Vagina (tissue), 2 donors: ENCODE data around the gene P4HA2. TPM values are rescaled to one million over a fixed set of nuclear protein-coding genes. Genes with fewer than 3 reads are reported as not detected.
A peak's percentile ranks its signal among the peaks of the same experiment; 100 is the strongest.

Experiments
- DNase-seq, 2 donors: peaks; one replicate each; pipeline ENCODE4 v3.0.0-alpha.2; 2017; ENCODE audit errors: extremely low spot score in 2 of 2
- H3K27ac ChIP-seq: fragments of 200-600 bp; sonication (generic); one replicate; pipeline ENCODE4 v1.5.1; 2019
- H3K27me3 ChIP-seq: fragments of 200-600 bp; sonication (generic); one replicate; pipeline ENCODE4 v1.5.1; 2019
- H3K36me3 ChIP-seq, 2 donors: fragments of 200-600 bp; sonication (generic); one replicate each; pipeline ENCODE4 v1.5.1; 2017 to 2019
- H3K4me1 ChIP-seq: fragments of 200-600 bp; sonication (generic); one replicate; pipeline ENCODE4 v1.5.1; 2019
- H3K4me3 ChIP-seq, 2 donors: fragments of 200-600 bp; sonication (generic); 1 replicate in 1 of 2; 2 replicates in 1 of 2; pipeline ENCODE4 v1.5.1; 2016 to 2019
- H3K9me3 ChIP-seq: fragments of 200-600 bp; sonication (generic); one replicate; pipeline ENCODE4 v1.5.1; 2019
- CTCF ChIP-seq, 3 experiments: fragments of 450-650 bp in 2 of 3; fragments of 200-600 bp in 1 of 3; sonication (generic) in 1 of 3; IDR thresholded peaks; one replicate each; pipeline ENCODE4 v1.5.1; 2017 to 2019; ENCODE audit warnings: antibody characterized with exemption in 3 of 3, mild to moderate bottlenecking in 2 of 3, moderate library complexity in 2 of 3
- POLR2A ChIP-seq, 2 donors: fragments of 450-650 bp; IDR thresholded peaks; one replicate each; pipeline ENCODE4 v1.6.1; 2017; ENCODE audit warnings: antibody characterized with exemption in 2 of 2, mild to moderate bottlenecking in 2 of 2, moderate library complexity in 2 of 2
- POLR2AphosphoS5 ChIP-seq, 2 donors: sonication (generic); formaldehyde crosslinking; IDR thresholded peaks; one replicate each; pipeline ENCODE4 v1.9.0; 2017; ENCODE audit warnings: antibody characterized with exemption in 2 of 2, mild to moderate bottlenecking in 2 of 2, low read depth in 1 of 2; ENCODE audit not compliant: insufficient read depth in 1 of 2
- intact Hi-C: fragments of 100-400 bp; cut with DNase I; formaldehyde crosslinking; loops from one replicate; pipeline ENCODE4 v1.15.1; 2023
- total RNA-seq: library from RNA; depleted of rRNA; stranded (reverse); fragments of >200 nt; gene quantifications from one replicate; pipeline ENCODE4 v1.2.3, GENCODE V29; 2016

Gene P4HA2
- total RNA-seq, 1 donor from 2014 or later = 42.0 TPM

GRCh38 chr5:132253452-132254320 is 26.0 kb upstream of the P4HA2 start:
- H3K27ac ChIP-seq = no peak overlapping the region
- no peaks in the 10 kb centered on the region for H3K9me3 ChIP-seq
- intact Hi-C loops = loop anchor here (10.0 kb wide), 1 partner anchor 121 kb away; no protein-coding TSS in a partner anchor
- peaks cover 45% of the 10 kb centered on the region for H3K4me1 ChIP-seq
- no peak for TF ChIP-seq POLR2AphosphoS5 (IDR thresholded peaks at IDR 0.05; ENCODE audit: insufficient read depth in 1 of 2, low read depth in 1 of 2)
- TF ChIP-seq POLR2A (IDR thresholded peaks at IDR 0.05) = no peak
- TF ChIP-seq CTCF (IDR thresholded peaks at IDR 0.05) = no peak
- H3K36me3 ChIP-seq = no peaks in the 10 kb centered on the region
- no peak for DNase-seq
- no peak overlapping the region for H3K4me3 ChIP-seq
- H3K27me3 ChIP-seq = no peaks in the 10 kb centered on the region

GRCh38 chr5:132253008-132253441 is 25.4 kb upstream of the P4HA2 start:
- peaks cover 38% of the 10 kb centered on the region for H3K4me1 ChIP-seq
- H3K4me3 ChIP-seq = no peak overlapping the region
- peak in 1 of 2 donors; percentile 80 for DNase-seq
- intact Hi-C loops = loop anchor here (10.0 kb wide), 1 partner anchor 122 kb away; no protein-coding TSS in a partner anchor
- H3K27ac ChIP-seq = no peak overlapping the region
- no peaks in the 10 kb centered on the region for H3K9me3 ChIP-seq
- no peaks in the 10 kb centered on the region for H3K27me3 ChIP-seq
- TF ChIP-seq CTCF (IDR thresholded peaks at IDR 0.05) (no peak), POLR2AphosphoS5 (IDR thresholded peaks at IDR 0.05; ENCODE audit: insufficient read depth in 1 of 2, low read depth in 1 of 2) (no peak), POLR2A (IDR thresholded peaks at IDR 0.05) (no peak)
- no peaks in the 10 kb centered on the region for H3K36me3 ChIP-seq

- intact Hi-C loops = loop anchor here (10.0 kb wide), 1 partner anchor 124 kb away; no protein-coding TSS in a partner anchor
- peak in 1 of 2 donors; percentile 80 for DNase-seq
- Histone ChIP-seq H3K36me3 (no peaks in the 10 kb centered on the region), H3K4me3 (no peak overlapping the region), H3K4me1 (peaks cover 23% of the 10 kb centered on the region), H3K9me3 (no peaks in the 10 kb centered on the region), H3K27ac (no peak overlapping the region), H3K27me3 (no peaks in the 10 kb centered on the region)
- TF ChIP-seq CTCF (IDR thresholded peaks at IDR 0.05) (no peak), POLR2A (IDR thresholded peaks at IDR 0.05) (no peak)
These were observed 23.6 kb upstream of the P4HA2 start for GRCh38 chr5:132251220-132251725.

DNA sequence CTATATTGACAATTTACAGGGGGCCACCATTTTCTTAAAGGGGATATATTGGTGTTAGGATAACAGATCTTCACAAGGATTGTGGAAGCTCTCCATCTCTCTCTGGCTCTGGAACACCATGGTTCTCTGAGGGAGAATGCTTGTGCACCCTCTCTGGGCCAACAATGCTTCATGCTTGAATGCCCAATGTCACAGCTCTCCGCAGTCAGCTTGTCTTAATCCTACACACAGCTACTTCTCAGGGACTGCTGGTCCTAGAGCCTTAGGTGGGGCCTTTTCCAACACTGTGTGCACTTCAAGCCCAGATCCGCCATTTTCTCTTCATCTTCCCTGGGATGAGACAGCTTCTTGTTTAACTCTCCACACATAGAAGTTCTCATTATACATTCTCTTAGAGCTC is 22.9 kb upstream of the P4HA2 start:
- H3K27me3 ChIP-seq = no peaks in the 10 kb centered on the region
- no peak for DNase-seq
- no peaks in the 10 kb centered on the region for H3K36me3 ChIP-seq
- no peak overlapping the region for H3K4me3 ChIP-seq
- no peaks in the 10 kb centered on the region for H3K9me3 ChIP-seq
- peaks cover 22% of the 10 kb centered on the region for H3K4me1 ChIP-seq
- TF ChIP-seq CTCF (IDR thresholded peaks at IDR 0.05) (no peak), POLR2A (IDR thresholded peaks at IDR 0.05) (no peak), POLR2AphosphoS5 (IDR thresholded peaks at IDR 0.05; ENCODE audit: insufficient read depth in 1 of 2, low read depth in 1 of 2) (no peak)
- intact Hi-C loops = loop anchor here (10.0 kb wide), 1 partner anchor 124 kb away; no protein-coding TSS in a partner anchor
- H3K27ac ChIP-seq = no peak overlapping the region

GRCh38 chr5:132246806-132247205 is 19.2 kb upstream of the P4HA2 start:
- no peak for DNase-seq
- H3K27me3 ChIP-seq = no peaks in the 10 kb centered on the region
- intact Hi-C loops = no loop called here
- no peak for TF ChIP-seq CTCF (IDR thresholded peaks at IDR 0.05)
- no peak for TF ChIP-seq POLR2AphosphoS5 (IDR thresholded peaks at IDR 0.05; ENCODE audit: insufficient read depth in 1 of 2, low read depth in 1 of 2)
- TF ChIP-seq POLR2A (IDR thresholded peaks at IDR 0.05) = no peak
- peaks cover 4% of the 10 kb centered on the region for H3K9me3 ChIP-seq
- H3K27ac ChIP-seq = no peak overlapping the region
- no peak overlapping the region for H3K4me3 ChIP-seq
- H3K36me3 ChIP-seq = no peaks in the 10 kb centered on the region
- no peaks in the 10 kb centered on the region for H3K4me1 ChIP-seq
